K562 (cell line): Measurements from ENCODE around the gene CCSAP. TPM values are rescaled to one million over a fixed set of nuclear protein-coding genes. Genes with fewer than 3 reads are reported as not detected.
A peak's percentile ranks its signal among the peaks of the same experiment; 100 is the strongest.

Experiments used
- ATAC-seq: fragments of 200-7000 bp; cut with Tn5 transposase; 3 replicates; pipeline ENCODE4 v1.9.1; 2020; ENCODE audit warnings: moderate library complexity
- BruUV-seq: library from RNA; stranded (reverse); fragments of 400-500 nt; replicated peaks from 2 replicates; lab custom pipeline; 2021; lab: Mats Ljungman, UMichigan
- CTCF ChIA-PET: fragments of 300-600 bp; formaldehyde crosslinking; extraction: SDS; loops from one replicate; lab custom pipeline; 2021; ENCODE audit warnings: low intra/inter-chr PET ratio; lab: Yijun Ruan, JAX
- POLR2A ChIA-PET: fragments of 300-600, 350-650 bp; sonication (Branson Sonifier 250); formaldehyde crosslinking; extraction: SDS; loops from one replicate; lab custom pipeline; 2021; ENCODE audit warnings: antibody characterized with exemption, inconsistent platforms; lab: Yijun Ruan, JAX
- DNase-seq, 4 experiments: peaks; one replicate each; pipeline versions ENCODE4 v3.0.0 to v3.0.0-alpha.2; 2011 to 2018; ENCODE audit warnings: low spot score in 3 of 4, mixed read lengths in 3 of 4; ENCODE audit errors: extremely low read depth in 1 of 4
- FAIRE-seq: peaks from 2 replicates; lab custom pipeline; 2011; peaks lifted over from hg19 to GRCh38; lab: Jason Lieb, UNC
- H2AFZ ChIP-seq: 2 replicates; pipeline ENCODE4 v1.6.0; 2011; ENCODE audit warnings: low read depth, low read length, control low read depth, inconsistent platforms
- H3K27ac ChIP-seq: fragments of 200-600 bp; 3 replicates; pipeline ENCODE4 v1.8.0; 2011; ENCODE audit warnings: low read depth, mild to moderate bottlenecking, control low read depth, inconsistent platforms, low read length, moderate library complexity, mixed read lengths; ENCODE audit errors: extremely low read depth
- H3K27me3 ChIP-seq, 2 experiments: fragments of 300-600 bp in 1 of 2; 2 replicates in 1 of 2; 3 replicates in 1 of 2; pipeline versions ENCODE4 v1.6.0 to v1.8.0; 2011; ENCODE audit warnings: inconsistent platforms in 2 of 2, low read length in 2 of 2, mild to moderate bottlenecking in 1 of 2, mixed read lengths in 1 of 2, moderate library complexity in 1 of 2; ENCODE audit not compliant: control insufficient read depth in 2 of 2, insufficient read depth in 2 of 2
- H3K36me3 ChIP-seq: fragments of 300-600 bp; 3 replicates; pipeline ENCODE4 v1.8.0; 2011; ENCODE audit warnings: mild to moderate bottlenecking, low read length, inconsistent platforms; ENCODE audit not compliant: control insufficient read depth, insufficient read depth
- H3K4me1 ChIP-seq, 2 experiments: fragments of 200-600 bp in 1 of 2; replicated peaks in 1 of 2; 2 replicates in 1 of 2; 3 replicates in 1 of 2; pipeline versions ENCODE4 v1.5.1 to v1.8.0; 2011; ENCODE audit warnings: inconsistent platforms in 2 of 2, low read length in 2 of 2, mild to moderate bottlenecking in 1 of 2, mixed read lengths in 1 of 2, moderate library complexity in 1 of 2; ENCODE audit not compliant: control insufficient read depth in 2 of 2, insufficient read depth in 2 of 2
- H3K4me2 ChIP-seq: 2 replicates; pipeline ENCODE4 v1.6.1; 2011; ENCODE audit warnings: low read length, control low read depth, inconsistent platforms, mixed read lengths; ENCODE audit not compliant: insufficient read depth
- H3K4me3 ChIP-seq: fragments of 200-600 bp; sonication (generic), shearing (Covaris generic); 2 replicates; pipeline ENCODE4 v1.5.1; 2016; ENCODE audit warnings: control low read depth, inconsistent platforms
- H3K79me2 ChIP-seq: fragments of 200-600 bp; 3 replicates; pipeline ENCODE4 v1.8.0; 2011; ENCODE audit warnings: low read length, inconsistent platforms; ENCODE audit not compliant: control insufficient read depth, insufficient read depth
- H3K9ac ChIP-seq, 2 experiments: 2 replicates each; pipeline versions ENCODE4 v1.6.0 to v1.6.1; 2011; ENCODE audit warnings: low read depth in 2 of 2, low read length in 2 of 2, control low read depth in 1 of 2, inconsistent platforms in 1 of 2, mild to moderate bottlenecking in 1 of 2, mixed read lengths in 1 of 2; ENCODE audit not compliant: insufficient read depth in 1 of 2
- H3K9me1 ChIP-seq: one replicate; pipeline ENCODE4 v1.6.0; 2011; ENCODE audit warnings: inconsistent platforms, mild to moderate bottlenecking, low read length, moderate library complexity; ENCODE audit not compliant: control insufficient read depth, insufficient read depth
- H3K9me3 ChIP-seq: replicated peaks from 2 replicates; pipeline ENCODE4 v1.5.1; 2011; ENCODE audit warnings: low read depth, low read length, inconsistent platforms; ENCODE audit not compliant: control insufficient read depth, insufficient read depth
- H4K20me1 ChIP-seq: replicated peaks from 2 replicates; pipeline ENCODE4 v1.6.1; 2011; ENCODE audit warnings: low read length, inconsistent platforms, mixed read lengths; ENCODE audit not compliant: control insufficient read depth, insufficient read depth
- CHD4 ChIP-seq: fragments of 200-600 bp; sonication (generic); IDR thresholded peaks from 3 replicates; pipeline ENCODE4 v1.6.1; 2012; ENCODE audit warnings: low read depth, mild to moderate bottlenecking, mixed read lengths, low read length, inconsistent platforms; ENCODE audit not compliant: insufficient read depth, insufficient replicate concordance, poor library complexity, severe bottlenecking
- ELF2 ChIP-seq: fragments of 250-450 bp; sonication (Bioruptor Pico); IDR thresholded peaks from 2 replicates; pipeline ENCODE4 v1.5.0; 2021; ENCODE audit warnings: mild to moderate bottlenecking
- KDM4B ChIP-seq, 2 experiments: fragments of 450-650 bp in 1 of 2; sonication (generic) in 1 of 2; IDR thresholded peaks; 2 replicates each; pipeline ENCODE4 v1.6.1; 2016 to 2017; ENCODE audit warnings: borderline replicate concordance in 2 of 2, antibody characterized with exemption in 1 of 2, low read depth in 1 of 2, mild to moderate bottlenecking in 1 of 2
- MAFG ChIP-seq: fragments of 450-650 bp; conservative IDR thresholded peaks from 2 replicates; pipeline ENCODE4 v1.6.1; 2016; ENCODE audit warnings: missing genetic modification characterization, missing compliant biosample characterization
- MAFK ChIP-seq: IDR thresholded peaks from 2 replicates; pipeline ENCODE4 v1.6.1; 2011; ENCODE audit warnings: low read length, improper control_type of control experiment
- MYNN ChIP-seq, 2 experiments: sonication (generic); formaldehyde crosslinking in 1 of 2; IDR thresholded peaks; 2 replicates each; pipeline versions ENCODE4 v1.5.0 to v1.6.1; 2016 to 2020; ENCODE audit warnings: antibody characterized with exemption in 1 of 2, missing genetic modification reagents in 1 of 2
- RAD21 ChIP-seq, 2 experiments: fragments of 250-450 bp in 1 of 2; fragments of 450-650 bp in 1 of 2; sonication (Bioruptor Pico) in 1 of 2; formaldehyde crosslinking in 1 of 2; IDR thresholded peaks in 1 of 2; conservative IDR thresholded peaks in 1 of 2; 2 replicates each; pipeline versions ENCODE4 v1.4.0 to v1.8.0; 2020 to 2022; ENCODE audit warnings: mild to moderate bottlenecking in 2 of 2, moderate library complexity in 1 of 2
- ZC3H4 ChIP-seq: sonication (generic); formaldehyde crosslinking; IDR thresholded peaks from 2 replicates; pipeline ENCODE4 v1.9.0; 2021; ENCODE audit warnings: missing genetic modification reagents, borderline replicate concordance
- ZNF766 ChIP-seq: fragments of 200-800 bp; sonication (Bioruptor generic); conservative IDR thresholded peaks from 2 replicates; pipeline ENCODE4 v1.6.1; 2016; ENCODE audit warnings: missing genetic modification characterization, missing compliant biosample characterization
- WGBS: fragments of 100-300 bp; shearing (Covaris generic); methylation state at CpG from one replicate; pipeline ENCODE4 v1.1.6; 2016; ENCODE audit warnings: low coverage, mixed read lengths; ENCODE audit not compliant: insufficient coverage; ENCODE audit errors: missing lambda C conversion rate; 5-methylcytosine and 5-hydroxymethylcytosine counted together
- in situ Hi-C: fragments of 300-500 bp; cut with MboI; formaldehyde crosslinking; loops from 4 replicates; pipeline ENCODE4 v1.15.0; 2018; ENCODE audit warnings: inconsistent platforms, mixed read lengths
- intact Hi-C: fragments of 100-400 bp; cut with micrococcal nuclease; formaldehyde crosslinking; loops from 2 replicates; pipeline ENCODE4 v1.14.2; 2022
- polyA plus RNA-seq, 8 experiments: library from polyadenylated mRNA; depleted of rRNA in 4 of 8; stranded (reverse) in 5 of 8; unstranded in 3 of 8; fragments of >200 nt; fragmentation: Nextera tagmentation in 2 of 8; fragmentation: Illumina TruSeq in 1 of 8; extraction: Ambion mirVana in 2 of 8; extraction: Trizol in 1 of 8; gene quantifications; 2 replicates each; pipeline versions ENCODE4 v1.2.1 to v1.2.3, GENCODE V29; 2011 to 2014; ENCODE audit warnings: inconsistent platforms in 1 of 8, missing spikeins in 1 of 8
- total RNA-seq, 7 experiments: library from RNA; depleted of rRNA in 6 of 7; stranded (reverse); fragments of >200 nt in 6 of 7; fragmentation: Illumina TruSeq in 2 of 7; extraction: Trizol in 2 of 7; gene quantifications; 2 replicates each; pipeline versions ENCODE4 v1.2.1 to v1.2.3, GENCODE V29; 2011 to 2021; ENCODE audit warnings: low replicate concordance in 1 of 7
- TF ChIP-seq, protein P1 (sequence below): conservative IDR thresholded peaks from 2 replicates; pipeline ENCODE4 v1.6.1; 2011; ENCODE audit warnings: low read depth, mild to moderate bottlenecking, low read length; ENCODE audit not compliant: control insufficient read depth
- TF ChIP-seq, protein P2 (sequence below): sonication (generic); formaldehyde crosslinking; IDR thresholded peaks from 2 replicates; pipeline ENCODE4 v1.8.1; 2023; ENCODE audit warnings: mild to moderate bottlenecking, missing genetic modification reagents, moderate library complexity
- TF ChIP-seq, protein P3 (sequence below), 3 experiments: IDR thresholded peaks in 2 of 3; conservative IDR thresholded peaks in 1 of 3; 2 replicates each; pipeline ENCODE4 v1.5.1; 2011 to 2012; ENCODE audit warnings: low read length in 3 of 3, mild to moderate bottlenecking in 3 of 3, control low read depth in 2 of 3, improper control_type of control experiment in 1 of 3, inconsistent platforms in 1 of 3, low read depth in 1 of 3, mixed read lengths in 1 of 3, moderate library complexity in 1 of 3; ENCODE audit not compliant: insufficient read depth in 2 of 3
- TF ChIP-seq, protein P4 (sequence below): fragments of 150-350 bp; conservative IDR thresholded peaks from 2 replicates; pipeline ENCODE4 v1.6.1; 2014; ENCODE audit warnings: low read length

The CCSAP gene
- total and polyA plus RNA-seq, 9 of the 15 experiments (the other 6 are each of a cell fraction or from before 2014, with no cell fraction given), result 3.6 to 15.9 (median 9.5) TPM

DNA sequence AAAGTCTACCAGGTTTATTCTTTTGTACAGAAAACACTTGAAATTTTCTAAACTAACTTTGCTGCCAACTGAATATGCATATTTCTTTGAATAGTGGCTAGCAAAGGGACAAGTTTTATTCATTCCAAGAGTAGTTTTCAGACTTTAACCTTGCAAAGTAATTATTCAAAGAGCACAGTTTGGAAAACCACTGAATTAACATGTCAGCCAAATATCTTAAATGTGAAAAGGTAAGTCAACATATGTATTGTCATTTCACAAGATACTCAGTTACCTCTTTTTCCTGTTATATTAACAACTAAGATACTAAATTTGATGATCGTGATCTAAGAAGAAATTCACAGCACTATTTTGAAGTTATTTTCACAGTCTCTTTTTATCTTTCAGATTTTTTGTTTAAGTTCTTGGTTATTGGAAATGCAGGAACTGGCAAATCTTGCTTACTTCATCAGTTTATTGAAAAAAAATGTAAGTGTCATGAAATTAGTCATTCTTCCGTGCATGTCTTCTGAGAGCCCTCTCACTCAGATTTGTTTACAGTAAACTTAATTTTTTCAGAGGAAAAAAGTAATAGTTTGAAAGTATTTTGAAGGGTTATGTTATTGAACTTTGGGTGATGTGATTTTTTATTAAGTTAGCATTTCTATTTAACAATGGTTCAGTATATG, 56.6 kb downstream of the CCSAP start:
- ChIA-PET POLR2A (interaction anchor here (1.1 to 1.2 kb wide), 2 partner anchors 8 kb away, joined by 6 to 7 read pairs; no protein-coding TSS in a partner anchor), CTCF (no interaction called here)
- Histone ChIP-seq H3K9me1 (no peaks in the 10 kb centered on the region), H3K27ac (no peak overlapping the region), H4K20me1 (no peaks in the 10 kb centered on the region), H2AFZ (no peak overlapping the region), H3K4me1 (peaks cover 0 to 3% of the 10 kb centered on the region in 2 experiments; a peak in 1 of 5 replicates), H3K36me3 (peaks cover 25% of the 10 kb centered on the region), H3K79me2 (peaks cover 48% of the 10 kb centered on the region), H3K27me3 (no peaks in the 10 kb centered on the region), H3K4me2 (no peak overlapping the region), H3K9me3 (no peaks in the 10 kb centered on the region), H3K4me3 (no peak overlapping the region), H3K9ac (no peak overlapping the region)
- BruUV-seq, result no TSS peak
- intact Hi-C loops, result no loop called here
- 75% methylated on average over 2 of the region's 2 CpGs for WGBS
- no peak for DNase-seq
- no peak for ATAC-seq
- no peak for FAIRE-seq
- in situ Hi-C loops, result no loop called here
- TF ChIP-seq MAFK (peak; percentile 8; the same call in 1 of the 2 replicates), KDM4B (IDR thresholded peaks at IDR 0.05; ENCODE audit: borderline replicate concordance in 2 of 2, low read depth in 1 of 2) (no peak), ZNF766 (no peak), RAD21 (CRISPR knock-in tag; conservative IDR thresholded peaks at IDR 0.05 in 1 of 2, IDR thresholded peaks at IDR 0.05 in 1 of 2) (no peak), ELF2 (CRISPR knock-in tag) (no peak), ZC3H4 (CRISPR knock-in tag) (no peak), MAFG (tag) (peak; percentile 53), CHD4 (no peak), MYNN (IDR thresholded peaks at IDR 0.05) (no peak), MYNN (CRISPR knock-in tag; IDR thresholded peaks at IDR 0.05) (no peak)
- TF ChIP-seq, protein P1, sequence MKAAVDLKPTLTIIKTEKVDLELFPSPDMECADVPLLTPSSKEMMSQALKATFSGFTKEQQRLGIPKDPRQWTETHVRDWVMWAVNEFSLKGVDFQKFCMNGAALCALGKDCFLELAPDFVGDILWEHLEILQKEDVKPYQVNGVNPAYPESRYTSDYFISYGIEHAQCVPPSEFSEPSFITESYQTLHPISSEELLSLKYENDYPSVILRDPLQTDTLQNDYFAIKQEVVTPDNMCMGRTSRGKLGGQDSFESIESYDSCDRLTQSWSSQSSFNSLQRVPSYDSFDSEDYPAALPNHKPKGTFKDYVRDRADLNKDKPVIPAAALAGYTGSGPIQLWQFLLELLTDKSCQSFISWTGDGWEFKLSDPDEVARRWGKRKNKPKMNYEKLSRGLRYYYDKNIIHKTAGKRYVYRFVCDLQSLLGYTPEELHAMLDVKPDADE, result no peak
- TF ChIP-seq, protein P2, sequence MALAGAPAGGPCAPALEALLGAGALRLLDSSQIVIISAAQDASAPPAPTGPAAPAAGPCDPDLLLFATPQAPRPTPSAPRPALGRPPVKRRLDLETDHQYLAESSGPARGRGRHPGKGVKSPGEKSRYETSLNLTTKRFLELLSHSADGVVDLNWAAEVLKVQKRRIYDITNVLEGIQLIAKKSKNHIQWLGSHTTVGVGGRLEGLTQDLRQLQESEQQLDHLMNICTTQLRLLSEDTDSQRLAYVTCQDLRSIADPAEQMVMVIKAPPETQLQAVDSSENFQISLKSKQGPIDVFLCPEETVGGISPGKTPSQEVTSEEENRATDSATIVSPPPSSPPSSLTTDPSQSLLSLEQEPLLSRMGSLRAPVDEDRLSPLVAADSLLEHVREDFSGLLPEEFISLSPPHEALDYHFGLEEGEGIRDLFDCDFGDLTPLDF (CRISPR knock-in tag), result no peak
- TF ChIP-seq, protein P3, sequence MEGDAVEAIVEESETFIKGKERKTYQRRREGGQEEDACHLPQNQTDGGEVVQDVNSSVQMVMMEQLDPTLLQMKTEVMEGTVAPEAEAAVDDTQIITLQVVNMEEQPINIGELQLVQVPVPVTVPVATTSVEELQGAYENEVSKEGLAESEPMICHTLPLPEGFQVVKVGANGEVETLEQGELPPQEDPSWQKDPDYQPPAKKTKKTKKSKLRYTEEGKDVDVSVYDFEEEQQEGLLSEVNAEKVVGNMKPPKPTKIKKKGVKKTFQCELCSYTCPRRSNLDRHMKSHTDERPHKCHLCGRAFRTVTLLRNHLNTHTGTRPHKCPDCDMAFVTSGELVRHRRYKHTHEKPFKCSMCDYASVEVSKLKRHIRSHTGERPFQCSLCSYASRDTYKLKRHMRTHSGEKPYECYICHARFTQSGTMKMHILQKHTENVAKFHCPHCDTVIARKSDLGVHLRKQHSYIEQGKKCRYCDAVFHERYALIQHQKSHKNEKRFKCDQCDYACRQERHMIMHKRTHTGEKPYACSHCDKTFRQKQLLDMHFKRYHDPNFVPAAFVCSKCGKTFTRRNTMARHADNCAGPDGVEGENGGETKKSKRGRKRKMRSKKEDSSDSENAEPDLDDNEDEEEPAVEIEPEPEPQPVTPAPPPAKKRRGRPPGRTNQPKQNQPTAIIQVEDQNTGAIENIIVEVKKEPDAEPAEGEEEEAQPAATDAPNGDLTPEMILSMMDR (IDR thresholded peaks at IDR 0.05 in 2 of 3, conservative IDR thresholded peaks at IDR 0.05 in 1 of 3; ENCODE audit: insufficient read depth in 2 of 3, low read depth in 1 of 3, low read length in 3 of 3), result no peak
- TF ChIP-seq, protein P4, sequence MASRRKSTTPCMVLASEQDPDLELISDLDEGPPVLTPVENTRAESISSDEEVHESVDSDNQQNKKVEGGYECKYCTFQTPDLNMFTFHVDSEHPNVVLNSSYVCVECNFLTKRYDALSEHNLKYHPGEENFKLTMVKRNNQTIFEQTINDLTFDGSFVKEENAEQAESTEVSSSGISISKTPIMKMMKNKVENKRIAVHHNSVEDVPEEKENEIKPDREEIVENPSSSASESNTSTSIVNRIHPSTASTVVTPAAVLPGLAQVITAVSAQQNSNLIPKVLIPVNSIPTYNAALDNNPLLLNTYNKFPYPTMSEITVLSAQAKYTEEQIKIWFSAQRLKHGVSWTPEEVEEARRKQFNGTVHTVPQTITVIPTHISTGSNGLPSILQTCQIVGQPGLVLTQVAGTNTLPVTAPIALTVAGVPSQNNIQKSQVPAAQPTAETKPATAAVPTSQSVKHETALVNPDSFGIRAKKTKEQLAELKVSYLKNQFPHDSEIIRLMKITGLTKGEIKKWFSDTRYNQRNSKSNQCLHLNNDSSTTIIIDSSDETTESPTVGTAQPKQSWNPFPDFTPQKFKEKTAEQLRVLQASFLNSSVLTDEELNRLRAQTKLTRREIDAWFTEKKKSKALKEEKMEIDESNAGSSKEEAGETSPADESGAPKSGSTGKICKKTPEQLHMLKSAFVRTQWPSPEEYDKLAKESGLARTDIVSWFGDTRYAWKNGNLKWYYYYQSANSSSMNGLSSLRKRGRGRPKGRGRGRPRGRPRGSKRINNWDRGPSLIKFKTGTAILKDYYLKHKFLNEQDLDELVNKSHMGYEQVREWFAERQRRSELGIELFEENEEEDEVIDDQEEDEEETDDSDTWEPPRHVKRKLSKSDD, result no peak
